Activated B cell treated with CpG ODN at 0.5 μM for 24 hours (primary cell): ENCODE results near the gene ANKRD33. TPM values are rescaled to one million over a fixed set of nuclear protein-coding genes. Genes with fewer than 3 reads are reported as not detected.

Experiments used
- ATAC-seq: fragments of 200-7000 bp; cut with Tn5 transposase; one replicate; pipeline ENCODE4 v1.10.0; 2021; ENCODE audit warnings: low read depth, mild to moderate bottlenecking, moderate library complexity
- CTCF ChIA-PET: fragments of 350-600 bp; sonication (Branson Sonifier 250); formaldehyde crosslinking; loops from one replicate; lab custom pipeline; 2021; ENCODE audit warnings: antibody characterized with exemption; lab: Charles Lee
- POLR2A ChIA-PET: fragments of 350-600 bp; sonication (Branson Sonifier 250); formaldehyde crosslinking; loops from one replicate; lab custom pipeline; 2021; ENCODE audit warnings: antibody characterized with exemption; lab: Charles Lee
- DNase-seq: peaks from one replicate; pipeline ENCODE4 v3.0.0; 2022
- H3K27ac Mint-ChIP-seq: one replicate; pipeline ENCODE4 v1.8.0; 2020; ENCODE audit warnings: mixed read lengths
- H3K27me3 Mint-ChIP-seq: one replicate; pipeline ENCODE4 v1.8.0; 2021; ENCODE audit warnings: mixed read lengths
- H3K36me3 Mint-ChIP-seq: one replicate; pipeline ENCODE4 v1.8.0; 2021; ENCODE audit warnings: low read depth, mixed read lengths
- H3K4me1 Mint-ChIP-seq: one replicate; pipeline ENCODE4 v1.8.0; 2021; ENCODE audit warnings: mixed read lengths
- H3K4me3 Mint-ChIP-seq: one replicate; pipeline ENCODE4 v1.8.0; 2020; ENCODE audit warnings: mild to moderate bottlenecking, mixed read lengths
- H3K9me3 Mint-ChIP-seq: one replicate; pipeline ENCODE4 v1.8.0; 2020; ENCODE audit warnings: mixed read lengths
- CTCF ChIP-seq: fragments of 200-600 bp; IDR thresholded peaks from one replicate; pipeline ENCODE4 v1.8.0; 2022; ENCODE audit warnings: antibody characterized with exemption, mild to moderate bottlenecking
- intact Hi-C: fragments of 100-400 bp; cut with micrococcal nuclease; formaldehyde crosslinking; loops from one replicate; pipeline ENCODE4 v1.15.1; 2024
- total RNA-seq: library from RNA; stranded (reverse); gene quantifications from 2 replicates; pipeline ENCODE4 v1.2.3, GENCODE V29; 2022

Gene ANKRD33
- total RNA-seq, 1 donor from 2014 or later = not detected

DNA sequence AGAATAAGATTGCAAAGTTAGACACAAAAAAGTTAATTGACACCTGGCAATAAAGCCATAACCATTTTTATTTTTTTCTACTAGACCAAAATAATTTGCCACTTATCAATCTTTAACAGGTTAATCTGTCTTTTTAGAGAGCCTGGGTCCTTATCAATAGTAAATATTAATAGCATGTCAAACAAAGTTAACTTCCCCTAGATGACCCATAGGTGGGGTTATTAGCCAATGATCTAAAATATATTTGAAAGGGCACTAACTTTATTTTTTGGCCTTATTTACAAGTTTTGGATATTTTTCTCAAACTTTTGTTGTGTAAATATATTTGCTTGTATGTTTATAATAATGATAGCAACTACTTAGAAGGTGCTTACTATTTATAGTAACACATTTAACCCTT is 3.9 kb downstream of the ANKRD33 start:
- ATAC-seq = no peak
- Mint-ChIP-seq H3K9me3 (no peaks in the 10 kb centered on the region), H3K4me1 (peaks cover 3% of the 10 kb centered on the region), H3K27me3 (peaks cover 13% of the 10 kb centered on the region), H3K36me3 (no peaks in the 10 kb centered on the region), H3K27ac (no peak overlapping the region), H3K4me3 (no peak overlapping the region)
- no peak for TF ChIP-seq CTCF
- ChIA-PET CTCF (interaction anchor here (0.9 kb wide), 1 partner anchor 89 kb away, joined by 3 read pairs; no protein-coding TSS in a partner anchor), POLR2A (interaction anchor here (0.5 to 0.7 kb wide), 2 partner anchors 67 to 209 kb away, joined by 3 to 7 read pairs; no protein-coding TSS in a partner anchor)
- no peak for DNase-seq
- intact Hi-C loops = loop anchor here (1.0 to 2.0 kb wide), 2 partner anchors 88 to 133 kb away; no protein-coding TSS in a partner anchor

DNA sequence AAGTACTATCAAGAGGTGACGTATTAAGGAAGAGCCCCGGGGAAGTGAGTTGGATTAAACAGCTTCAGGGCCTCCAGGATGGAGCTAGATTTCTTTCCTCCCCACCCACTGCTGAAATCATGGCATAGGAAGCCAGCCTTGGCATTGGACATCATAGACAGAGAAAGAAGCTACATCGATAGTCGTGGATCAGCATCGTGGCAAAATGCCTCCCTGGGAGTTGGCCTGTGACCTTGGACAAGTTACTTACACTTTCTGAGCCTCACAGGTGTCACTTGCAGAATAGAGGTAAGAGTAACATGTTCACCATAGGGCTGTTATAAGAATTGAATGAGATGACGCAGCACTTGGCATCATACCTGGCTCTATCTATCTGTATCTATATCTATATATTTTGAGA is 5.9 kb downstream of the ANKRD33 start:
- Mint-ChIP-seq H3K36me3 (no peaks in the 10 kb centered on the region), H3K4me1 (no peaks in the 10 kb centered on the region), H3K27me3 (peaks cover 13% of the 10 kb centered on the region), H3K27ac (no peak overlapping the region), H3K4me3 (no peak overlapping the region), H3K9me3 (no peaks in the 10 kb centered on the region)
- ATAC-seq (no peak), DNase-seq (no peak)
- intact Hi-C loops = loop anchor here (2.0 kb wide), 1 partner anchor 131 kb away; no protein-coding TSS in a partner anchor
- CTCF ChIA-PET = interaction anchor here (1.2 kb wide), 1 partner anchor 87 kb away, joined by 4 read pairs; no protein-coding TSS in a partner anchor
- POLR2A ChIA-PET = interaction anchor here (1.2 kb wide), 1 partner anchor 78 kb away, joined by 3 read pairs; no protein-coding TSS in a partner anchor
- TF ChIP-seq CTCF = no peak

- CTCF ChIA-PET = no interaction called here
- ATAC-seq (no peak), DNase-seq (no peak)
- no peak overlapping the region for H3K4me3 Mint-ChIP-seq
- no peaks in the 10 kb centered on the region for H3K4me1 Mint-ChIP-seq
- peaks cover 16% of the 10 kb centered on the region for H3K27me3 Mint-ChIP-seq
- H3K9me3 Mint-ChIP-seq = no peaks in the 10 kb centered on the region
- no peaks in the 10 kb centered on the region for H3K36me3 Mint-ChIP-seq
- POLR2A ChIA-PET = no interaction called here
- no peak for TF ChIP-seq CTCF
- H3K27ac Mint-ChIP-seq = no peak overlapping the region
- intact Hi-C loops = no loop called here
Measured at GRCh38 chr12:51895378-51896135, 7.7 kb downstream of the ANKRD33 start.

DNA sequence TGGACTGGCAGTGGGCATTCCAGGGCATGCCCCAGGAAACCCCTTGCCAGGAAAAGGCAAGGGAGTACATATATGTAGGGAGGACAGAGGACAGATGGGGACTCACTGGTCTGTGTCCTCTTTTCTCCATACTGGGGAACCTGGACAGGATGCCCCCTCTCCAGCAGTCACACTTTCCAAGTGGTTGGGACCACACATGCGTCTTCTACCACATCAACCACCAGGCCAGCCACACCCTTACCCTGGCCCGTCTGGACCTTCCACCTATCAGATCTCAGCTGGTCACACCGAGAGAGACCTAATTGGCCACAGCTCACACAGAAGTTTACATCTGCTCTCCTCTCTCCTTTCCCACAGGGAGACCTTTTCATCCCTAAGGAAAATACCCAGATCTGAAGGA is 8.3 kb downstream of the ANKRD33 start:
- H3K27me3 Mint-ChIP-seq = peaks cover 16% of the 10 kb centered on the region
- intact Hi-C loops = no loop called here
- H3K36me3 Mint-ChIP-seq = no peaks in the 10 kb centered on the region

More for the DNA sequence above, 8.3 kb downstream of the ANKRD33 start:
- ATAC-seq (no peak), DNase-seq (no peak)
- no peak for TF ChIP-seq CTCF
- CTCF ChIA-PET = no interaction called here
- POLR2A ChIA-PET = no interaction called here
- Mint-ChIP-seq H3K27ac (no peak overlapping the region), H3K4me3 (no peak overlapping the region), H3K9me3 (no peaks in the 10 kb centered on the region), H3K4me1 (no peaks in the 10 kb centered on the region)
